ENCODE results near the gene GRIK4. TPM values are rescaled to one million over a fixed set of nuclear protein-coding genes. Genes with fewer than 3 reads are reported as not detected.

GRIK4 gene
- total RNA-seq, 1 experiment from 2014 or later: not detected

DNA sequence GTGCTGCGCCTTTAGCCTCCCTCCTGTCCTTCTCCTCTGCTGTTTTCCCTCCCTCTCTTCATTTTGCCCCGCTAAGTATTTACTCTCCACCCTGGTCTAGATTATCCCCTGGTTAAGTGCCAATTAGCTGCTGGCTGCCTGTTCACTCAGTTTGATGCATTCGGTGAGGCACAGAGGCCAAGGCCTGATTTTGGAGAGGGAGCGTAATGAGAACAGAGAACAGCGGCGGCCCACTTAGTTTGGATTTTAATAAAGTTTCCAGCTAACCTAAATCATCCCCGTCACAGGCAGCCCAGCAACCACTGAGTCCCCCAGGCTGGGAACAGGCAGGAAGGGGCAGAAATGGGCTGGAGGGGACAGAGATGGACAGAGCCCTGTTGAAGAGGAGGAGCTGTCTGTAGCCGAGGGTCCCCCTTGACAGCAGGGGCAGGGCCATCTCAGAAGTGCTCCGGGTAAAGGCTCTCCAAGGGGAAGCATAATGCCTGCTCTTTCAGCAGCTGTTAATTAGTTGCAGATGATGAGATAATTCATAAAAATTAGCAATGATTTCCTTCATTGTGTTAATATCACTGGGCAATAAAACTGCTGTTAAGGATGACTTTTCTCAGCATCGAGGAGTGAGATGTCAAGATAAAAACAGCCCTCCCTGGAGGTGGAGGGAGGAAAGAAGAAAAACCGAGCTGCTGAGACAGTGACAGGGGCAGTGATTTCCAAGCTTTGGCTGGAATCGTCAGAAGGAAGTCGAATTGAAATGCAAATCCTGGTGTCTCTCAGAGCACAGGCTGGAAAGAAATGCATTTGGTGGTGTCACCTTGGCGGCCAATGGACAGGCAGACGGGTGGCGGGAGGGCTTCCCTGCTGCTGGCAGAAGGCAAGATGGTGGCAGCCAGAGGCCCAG is 170.1 kb downstream of the GRIK4 start:
- Histone ChIP-seq H3K79me2 (ENCODE audit: low read depth) (no peaks in the 10 kb centered on the region), H3K27ac (no peak overlapping the region), H3F3A (ENCODE audit: insufficient read depth, low read depth) (no peaks in the 10 kb centered on the region), H3K9me2 (ENCODE audit: insufficient read depth) (no peaks in the 10 kb centered on the region), H3K9me3 (ENCODE audit: insufficient read depth, low read depth) (no peaks in the 10 kb centered on the region), H4K20me1 (ENCODE audit: insufficient read depth) (no peaks in the 10 kb centered on the region), H3K4me2 (no peak overlapping the region), H3K36me3 (ENCODE audit: low read depth) (no peaks in the 10 kb centered on the region), H3K4me3 (no peak overlapping the region), H3K4me1 (replicated peaks; ENCODE audit: insufficient read depth) (no peaks in the 10 kb centered on the region), H3K27me3 (ENCODE audit: insufficient read depth, low read depth) (peaks cover 95% of the 10 kb centered on the region), H2AFZ (no peak overlapping the region)
- CTCF ChIA-PET: no interaction called here
- POLR2A ChIA-PET (ENCODE audit: unreplicated experiment): no interaction called here
- TF ChIP-seq, protein P1, sequence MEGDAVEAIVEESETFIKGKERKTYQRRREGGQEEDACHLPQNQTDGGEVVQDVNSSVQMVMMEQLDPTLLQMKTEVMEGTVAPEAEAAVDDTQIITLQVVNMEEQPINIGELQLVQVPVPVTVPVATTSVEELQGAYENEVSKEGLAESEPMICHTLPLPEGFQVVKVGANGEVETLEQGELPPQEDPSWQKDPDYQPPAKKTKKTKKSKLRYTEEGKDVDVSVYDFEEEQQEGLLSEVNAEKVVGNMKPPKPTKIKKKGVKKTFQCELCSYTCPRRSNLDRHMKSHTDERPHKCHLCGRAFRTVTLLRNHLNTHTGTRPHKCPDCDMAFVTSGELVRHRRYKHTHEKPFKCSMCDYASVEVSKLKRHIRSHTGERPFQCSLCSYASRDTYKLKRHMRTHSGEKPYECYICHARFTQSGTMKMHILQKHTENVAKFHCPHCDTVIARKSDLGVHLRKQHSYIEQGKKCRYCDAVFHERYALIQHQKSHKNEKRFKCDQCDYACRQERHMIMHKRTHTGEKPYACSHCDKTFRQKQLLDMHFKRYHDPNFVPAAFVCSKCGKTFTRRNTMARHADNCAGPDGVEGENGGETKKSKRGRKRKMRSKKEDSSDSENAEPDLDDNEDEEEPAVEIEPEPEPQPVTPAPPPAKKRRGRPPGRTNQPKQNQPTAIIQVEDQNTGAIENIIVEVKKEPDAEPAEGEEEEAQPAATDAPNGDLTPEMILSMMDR (conservative IDR thresholded peaks at IDR 0.05): no peak
- 0 out of 2 replicates have a peak, but pooled peaks have one; percentile 64 for TF ChIP-seq EZH2 (IDR thresholded peaks at IDR 0.05; ENCODE audit: low read depth)
- no TSS peak for BruUV-seq (replicated peaks)
- intact Hi-C loops (cut with micrococcal nuclease; ENCODE audit: unreplicated experiment): loop anchor here (10.0 kb wide), 3 partner anchors 253 to 447 kb away; no protein-coding TSS in a partner anchor
- DNase-seq: no peak

DNA sequence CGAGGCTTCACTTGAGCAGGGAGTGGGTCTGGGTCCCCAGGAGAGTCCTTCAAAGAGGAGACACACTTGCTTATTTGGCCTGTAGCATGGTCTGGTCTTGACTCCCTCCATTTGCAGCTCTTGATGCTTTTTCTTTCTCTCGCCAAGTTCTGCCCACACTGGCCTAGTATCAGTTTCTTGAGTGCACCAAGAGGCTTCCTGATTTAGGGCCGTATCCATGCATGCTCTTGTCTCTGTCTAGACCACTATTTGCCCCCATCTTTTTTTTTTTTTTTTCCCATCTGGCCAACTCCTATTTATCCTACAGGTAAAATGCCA is 170.7 kb downstream of the GRIK4 start:
- H3F3A ChIP-seq (ENCODE audit: insufficient read depth, low read depth): no peaks in the 10 kb centered on the region
- no peaks in the 10 kb centered on the region for H4K20me1 ChIP-seq (ENCODE audit: insufficient read depth)
- H3K4me3 ChIP-seq: no peak overlapping the region
- ChIA-PET CTCF (no interaction called here), POLR2A (ENCODE audit: unreplicated experiment) (no interaction called here)
- no peaks in the 10 kb centered on the region for H3K9me3 ChIP-seq (ENCODE audit: insufficient read depth, low read depth)
- DNase-seq: no peak
- no peaks in the 10 kb centered on the region for H3K79me2 ChIP-seq (ENCODE audit: low read depth)
- H3K36me3 ChIP-seq (ENCODE audit: low read depth): no peaks in the 10 kb centered on the region
- no peaks in the 10 kb centered on the region for H3K4me1 ChIP-seq (replicated peaks; ENCODE audit: insufficient read depth)
- BruUV-seq (replicated peaks): no TSS peak
- H3K4me2 ChIP-seq: no peak overlapping the region
- H3K27me3 ChIP-seq (ENCODE audit: insufficient read depth, low read depth): peaks cover 95% of the 10 kb centered on the region
- no peak overlapping the region for H2AFZ ChIP-seq
- intact Hi-C loops (cut with micrococcal nuclease; ENCODE audit: unreplicated experiment): loop anchor here (10.0 kb wide), 3 partner anchors 253 to 447 kb away; no protein-coding TSS in a partner anchor
- H3K27ac ChIP-seq: no peak overlapping the region
- no peak for TF ChIP-seq EZH2 (IDR thresholded peaks at IDR 0.05; ENCODE audit: low read depth)
- TF ChIP-seq, protein P1 (conservative IDR thresholded peaks at IDR 0.05): no peak
- no peaks in the 10 kb centered on the region for H3K9me2 ChIP-seq (ENCODE audit: insufficient read depth)

DNA sequence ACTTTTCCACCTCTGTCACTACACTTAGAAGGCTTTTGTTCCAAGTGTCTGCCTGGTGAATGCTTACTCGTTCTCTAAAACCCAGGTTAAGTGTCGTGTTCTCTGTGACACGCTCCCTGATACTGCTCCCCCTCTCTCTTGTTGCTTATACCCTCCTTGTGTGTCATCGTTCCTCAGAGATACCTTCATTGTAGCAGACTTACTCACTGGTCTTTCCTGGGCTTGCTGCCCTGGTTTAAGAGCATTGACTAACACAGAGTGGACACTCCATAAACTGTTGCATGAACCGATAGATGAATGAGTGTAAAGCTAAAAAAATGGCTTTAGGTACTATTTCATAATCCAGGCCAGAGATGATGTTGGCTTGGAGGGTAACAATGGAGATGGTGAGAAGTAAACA is 171.3 kb downstream of the GRIK4 start:
- no peak for DNase-seq
- no TSS peak for BruUV-seq (replicated peaks)

More for the DNA sequence above, 171.3 kb downstream of the GRIK4 start:
- Histone ChIP-seq H3K36me3 (ENCODE audit: low read depth) (no peaks in the 10 kb centered on the region), H3K27me3 (ENCODE audit: insufficient read depth, low read depth) (peaks cover 95% of the 10 kb centered on the region), H3K4me3 (no peak overlapping the region), H3F3A (ENCODE audit: insufficient read depth, low read depth) (no peaks in the 10 kb centered on the region), H3K9me2 (ENCODE audit: insufficient read depth) (no peaks in the 10 kb centered on the region), H3K27ac (no peak overlapping the region), H3K4me1 (replicated peaks; ENCODE audit: insufficient read depth) (no peaks in the 10 kb centered on the region), H3K79me2 (ENCODE audit: low read depth) (no peaks in the 10 kb centered on the region), H4K20me1 (ENCODE audit: insufficient read depth) (no peaks in the 10 kb centered on the region), H3K4me2 (no peak overlapping the region), H2AFZ (no peak overlapping the region), H3K9me3 (ENCODE audit: insufficient read depth, low read depth) (no peaks in the 10 kb centered on the region)
- TF ChIP-seq, protein P1 (conservative IDR thresholded peaks at IDR 0.05): no peak
- no peak for TF ChIP-seq EZH2 (IDR thresholded peaks at IDR 0.05; ENCODE audit: low read depth)
- ChIA-PET POLR2A (ENCODE audit: unreplicated experiment) (no interaction called here), CTCF (no interaction called here)
- intact Hi-C loops (cut with micrococcal nuclease; ENCODE audit: unreplicated experiment): loop anchor here (10.0 kb wide), 3 partner anchors 252 to 448 kb away; no protein-coding TSS in a partner anchor
